ENCODE results near the gene GATAD2A. TPM values are rescaled to one million over a fixed set of nuclear protein-coding genes. Genes with fewer than 3 reads are reported as not detected.

GATAD2A gene
- total RNA-seq, 2 experiments from 2014 or later: 91.2 to 100 TPM

DNA sequence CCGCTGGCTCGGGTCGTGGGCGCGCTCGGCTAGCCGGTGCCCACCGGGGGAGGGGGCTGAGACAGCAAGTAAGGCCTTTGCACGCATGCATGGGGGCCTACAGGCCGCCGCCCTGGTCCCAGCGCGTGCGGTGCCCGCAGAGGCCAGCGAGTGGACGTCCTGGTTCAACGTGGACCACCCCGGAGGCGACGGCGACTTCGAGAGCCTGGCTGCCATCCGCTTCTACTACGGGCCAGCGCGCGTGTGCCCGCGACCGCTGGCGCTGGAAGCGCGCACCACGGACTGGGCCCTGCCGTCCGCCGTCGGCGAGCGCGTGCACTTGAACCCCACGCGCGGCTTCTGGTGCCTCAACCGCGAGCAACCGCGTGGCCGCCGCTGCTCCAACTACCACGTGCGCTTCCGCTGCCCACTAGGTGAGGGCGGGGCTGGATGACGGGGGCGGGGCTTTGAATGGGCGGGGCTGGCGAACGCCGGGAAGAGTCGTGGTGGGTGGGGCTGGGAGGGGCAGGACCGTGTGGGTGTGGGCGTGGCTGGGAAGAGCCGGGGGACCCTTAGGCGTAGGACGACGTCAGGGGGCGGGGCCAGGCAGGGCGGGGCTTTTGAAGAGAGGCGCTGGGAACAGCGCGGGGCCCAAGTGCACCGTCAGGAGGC lies 134.7 kb downstream of the GATAD2A start:
- Mint-ChIP-seq H3K36me3 (ENCODE audit: low read depth) (no peaks in the 10 kb centered on the region), H3K4me1 (ENCODE audit: low read depth) (peaks cover 33% of the 10 kb centered on the region), H3K4me3 (peak overlapping the region; percentile 62), H3K9me3 (no peaks in the 10 kb centered on the region), H3K27me3 (ENCODE audit: low read depth) (peaks cover 8% of the 10 kb centered on the region), H3K27ac (no peak overlapping the region)
- CTCF ChIA-PET: interaction anchor here (1.6 kb wide), 1 partner anchor 8 kb away, joined by 14 read pairs; no protein-coding TSS in a partner anchor
- DNase-seq: peak; percentile 77
- intact Hi-C loops (cut with micrococcal nuclease): loop anchor here (1.0 kb wide), 1 partner anchor 58 kb away; no protein-coding TSS in a partner anchor

DNA sequence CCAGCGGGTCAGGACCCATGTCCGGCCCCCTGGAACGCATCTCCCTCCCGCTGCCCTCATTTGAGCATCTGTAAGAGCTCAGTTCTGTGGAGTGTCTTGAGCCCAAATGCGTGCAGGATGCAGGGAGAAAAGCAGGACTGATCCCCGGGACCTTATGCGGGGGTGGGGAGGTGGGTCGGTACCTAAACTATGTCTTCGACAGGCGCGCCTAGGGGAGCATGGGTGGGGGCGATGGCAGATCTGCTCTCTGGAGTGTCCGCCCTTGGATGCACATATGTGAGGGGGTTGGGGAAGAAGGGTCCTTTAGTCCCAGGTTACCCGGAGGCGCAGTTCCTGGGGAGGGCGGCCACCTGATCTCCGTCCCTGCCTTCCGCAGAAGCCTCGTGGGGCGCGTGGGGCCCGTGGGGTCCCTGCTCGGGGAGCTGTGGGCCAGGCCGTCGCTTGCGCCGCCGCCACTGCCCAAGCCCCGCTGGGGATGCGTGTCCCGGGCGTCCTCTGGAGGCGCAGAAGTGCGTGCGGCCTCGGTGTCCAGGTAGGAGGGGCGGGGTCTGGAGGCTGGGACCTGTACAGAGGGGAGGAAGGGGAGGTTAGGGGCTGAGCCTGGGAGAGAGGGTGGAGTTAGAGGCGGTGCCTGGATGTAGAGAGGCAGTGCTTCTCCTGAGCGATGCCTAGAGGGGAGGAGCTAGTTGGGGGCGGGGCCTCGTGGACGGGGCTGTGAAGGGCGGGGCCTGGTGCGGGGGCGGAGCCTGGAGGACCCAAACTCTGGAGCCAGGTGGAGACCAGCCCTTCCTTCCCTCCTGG lies 135.4 kb downstream of the GATAD2A start:
- peak; percentile 87 for DNase-seq
- CTCF ChIA-PET: interaction anchor here (0.6 to 1.6 kb wide), 3 partner anchors 9 to 492 kb away, joined by 3 to 14 read pairs (median 6); no protein-coding TSS in a partner anchor
- H3K27ac Mint-ChIP-seq: no peak overlapping the region

DNA sequence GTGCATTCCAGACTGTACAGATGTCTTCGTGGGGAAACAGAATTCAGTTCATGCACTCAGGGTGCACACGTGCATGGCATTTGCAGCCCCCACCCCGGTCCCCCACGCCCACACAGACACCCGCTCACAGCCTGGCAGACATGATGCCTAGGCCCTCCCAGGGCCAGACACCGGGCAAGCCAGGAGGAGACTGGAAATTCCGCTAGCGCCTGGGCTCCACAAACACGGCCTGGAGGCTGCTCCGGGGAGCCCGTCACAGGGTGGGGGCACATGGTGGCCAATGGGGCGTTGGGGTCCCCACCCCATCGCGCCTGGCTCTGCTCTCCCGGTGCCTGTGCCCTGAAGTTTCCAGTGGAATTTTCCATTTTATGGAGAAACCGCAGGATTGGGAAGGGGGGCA lies 136.1 kb downstream of the GATAD2A start:
- Mint-ChIP-seq H3K4me1 (ENCODE audit: low read depth) (peaks cover 33% of the 10 kb centered on the region), H3K27ac (no peak overlapping the region), H3K36me3 (ENCODE audit: low read depth) (no peaks in the 10 kb centered on the region), H3K9me3 (no peaks in the 10 kb centered on the region), H3K4me3 (no peak overlapping the region), H3K27me3 (ENCODE audit: low read depth) (peaks cover 8% of the 10 kb centered on the region)
- intact Hi-C loops (cut with micrococcal nuclease): no loop called here
- DNase-seq: no peak
- CTCF ChIA-PET: interaction anchor here (0.6 to 1.6 kb wide), 3 partner anchors 9 to 493 kb away, joined by 3 to 14 read pairs (median 6); no protein-coding TSS in a partner anchor

More for the DNA sequence above, 135.4 kb downstream of the GATAD2A start:
- peaks cover 33% of the 10 kb centered on the region for H3K4me1 Mint-ChIP-seq (ENCODE audit: low read depth)
- intact Hi-C loops (cut with micrococcal nuclease): loop anchor here (1.0 kb wide), 1 partner anchor 57 kb away; no protein-coding TSS in a partner anchor
- H3K9me3 Mint-ChIP-seq: no peaks in the 10 kb centered on the region
- no peaks in the 10 kb centered on the region for H3K36me3 Mint-ChIP-seq (ENCODE audit: low read depth)
- peak overlapping the region; percentile 62 for H3K4me3 Mint-ChIP-seq
- peaks cover 8% of the 10 kb centered on the region for H3K27me3 Mint-ChIP-seq (ENCODE audit: low read depth)

DNA sequence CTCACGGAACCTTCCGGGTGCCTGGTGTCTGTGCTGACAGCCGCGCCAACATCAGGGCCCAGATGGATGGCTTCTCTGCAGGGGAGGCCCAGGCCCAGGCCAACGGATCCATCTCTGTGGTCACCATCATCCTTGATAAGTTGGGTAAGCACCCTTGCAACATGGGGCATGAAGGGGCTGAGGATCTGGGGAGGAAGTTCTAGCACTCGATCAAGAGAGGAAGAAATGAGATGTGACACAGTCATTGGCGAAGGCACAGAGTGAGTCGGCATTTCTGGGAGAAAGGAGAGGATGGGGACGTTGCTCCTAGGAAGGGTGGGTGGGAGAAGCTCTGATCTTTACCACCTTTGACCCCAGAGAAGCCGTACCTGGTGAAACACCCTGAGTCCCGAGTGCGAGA lies 137.0 kb downstream of the GATAD2A start:
- CTCF ChIA-PET: interaction anchor here (1.6 kb wide), 1 partner anchor 12 kb away, joined by 7 read pairs; no protein-coding TSS in a partner anchor
- no peak overlapping the region for H3K4me3 Mint-ChIP-seq
- H3K36me3 Mint-ChIP-seq (ENCODE audit: low read depth): no peaks in the 10 kb centered on the region
- H3K9me3 Mint-ChIP-seq: no peaks in the 10 kb centered on the region
- H3K27me3 Mint-ChIP-seq (ENCODE audit: low read depth): peaks cover 8% of the 10 kb centered on the region
- intact Hi-C loops (cut with micrococcal nuclease): no loop called here
- no peak overlapping the region for H3K27ac Mint-ChIP-seq
- no peak for DNase-seq
- peaks cover 30% of the 10 kb centered on the region for H3K4me1 Mint-ChIP-seq (ENCODE audit: low read depth)

- Mint-ChIP-seq H3K4me1 (ENCODE audit: low read depth) (peaks cover 26% of the 10 kb centered on the region), H3K9me3 (no peaks in the 10 kb centered on the region), H3K27ac (no peak overlapping the region), H3K36me3 (ENCODE audit: low read depth) (no peaks in the 10 kb centered on the region), H3K4me3 (no peak overlapping the region), H3K27me3 (ENCODE audit: low read depth) (peaks cover 8% of the 10 kb centered on the region)
- intact Hi-C loops (cut with micrococcal nuclease): no loop called here
- CTCF ChIA-PET: interaction anchor here (0.7 to 1.6 kb wide), 2 partner anchors 11 to 12 kb away, joined by 3 to 7 read pairs; no protein-coding TSS in a partner anchor
- DNase-seq: no peak
Measured at GRCh38 chr19:19543101-19543500, 137.6 kb downstream of the GATAD2A start.

DNA sequence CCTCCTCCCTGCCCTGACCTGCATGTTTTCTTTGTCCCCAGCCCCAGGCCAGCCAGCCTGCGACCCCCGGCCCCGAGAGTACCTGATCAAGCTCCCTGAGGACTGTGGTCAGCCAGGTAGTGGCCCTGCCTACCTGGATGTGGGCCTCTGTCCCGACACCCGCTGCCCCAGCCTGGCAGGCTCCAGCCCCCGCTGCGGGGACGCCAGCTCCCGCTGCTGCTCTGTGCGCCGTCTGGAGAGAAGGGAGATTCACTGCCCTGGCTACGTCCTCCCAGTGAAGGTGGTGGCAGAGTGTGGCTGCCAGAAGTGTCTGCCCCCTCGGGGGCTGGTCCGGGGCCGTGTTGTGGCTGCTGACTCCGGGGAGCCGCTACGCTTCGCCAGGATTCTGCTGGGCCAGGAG lies 138.2 kb downstream of the GATAD2A start:
- Mint-ChIP-seq H3K9me3 (no peaks in the 10 kb centered on the region), H3K27me3 (ENCODE audit: low read depth) (peaks cover 7% of the 10 kb centered on the region), H3K4me3 (no peak overlapping the region), H3K36me3 (ENCODE audit: low read depth) (no peaks in the 10 kb centered on the region), H3K4me1 (ENCODE audit: low read depth) (peaks cover 23% of the 10 kb centered on the region), H3K27ac (no peak overlapping the region)
- no peak for DNase-seq
- intact Hi-C loops (cut with micrococcal nuclease): no loop called here
- CTCF ChIA-PET: interaction anchor here (0.7 to 1.6 kb wide), 2 partner anchors 11 kb away, joined by 3 to 7 read pairs; no protein-coding TSS in a partner anchor

GRCh38 chr19:19544257-19544953 lies 138.9 kb downstream of the GATAD2A start:
- no peak overlapping the region for H3K27ac Mint-ChIP-seq
- H3K4me3 Mint-ChIP-seq: no peak overlapping the region
- CTCF ChIA-PET: interaction anchor here (1.6 kb wide), 1 partner anchor 10 kb away, joined by 7 read pairs; no protein-coding TSS in a partner anchor
- no peak for DNase-seq
- peaks cover 16% of the 10 kb centered on the region for H3K4me1 Mint-ChIP-seq (ENCODE audit: low read depth)
- intact Hi-C loops (cut with micrococcal nuclease): no loop called here
- peaks cover 3% of the 10 kb centered on the region for H3K27me3 Mint-ChIP-seq (ENCODE audit: low read depth)
- H3K9me3 Mint-ChIP-seq: no peaks in the 10 kb centered on the region
- H3K36me3 Mint-ChIP-seq (ENCODE audit: low read depth): no peaks in the 10 kb centered on the region

DNA sequence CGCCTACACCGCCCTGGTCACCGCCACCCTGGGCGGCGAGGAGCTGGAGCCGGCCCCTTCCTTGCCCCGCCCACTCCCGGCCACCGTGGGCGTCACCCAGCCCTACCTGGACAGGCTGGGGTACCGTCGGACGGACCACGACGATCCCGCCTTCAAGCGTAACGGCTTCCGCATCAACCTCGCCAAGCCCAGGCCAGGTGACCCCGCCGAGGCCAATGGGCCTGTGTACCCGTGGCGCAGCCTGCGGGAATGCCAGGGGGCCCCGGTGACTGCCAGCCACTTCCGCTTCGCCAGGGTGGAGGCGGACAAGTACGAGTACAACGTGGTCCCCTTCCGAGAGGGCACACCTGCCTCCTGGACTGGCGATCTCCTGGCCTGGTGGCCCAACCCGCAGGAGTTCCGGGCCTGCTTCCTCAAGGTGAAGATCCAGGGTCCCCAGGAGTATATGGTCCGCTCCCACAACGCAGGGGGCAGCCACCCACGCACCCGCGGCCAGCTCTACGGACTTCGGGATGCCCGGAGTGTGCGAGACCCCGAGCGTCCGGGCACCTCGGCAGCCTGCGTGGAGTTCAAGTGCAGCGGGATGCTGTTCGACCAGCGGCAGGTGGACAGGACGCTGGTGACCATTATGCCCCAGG lies 139.6 kb downstream of the GATAD2A start:
- Mint-ChIP-seq H3K27me3 (ENCODE audit: low read depth) (peaks cover 3% of the 10 kb centered on the region), H3K27ac (no peak overlapping the region), H3K9me3 (no peaks in the 10 kb centered on the region), H3K36me3 (ENCODE audit: low read depth) (no peaks in the 10 kb centered on the region), H3K4me3 (no peak overlapping the region), H3K4me1 (ENCODE audit: low read depth) (peaks cover 16% of the 10 kb centered on the region)
- CTCF ChIA-PET: interaction anchor here (1.2 kb wide), 1 partner anchor 9 kb away, joined by 6 read pairs; no protein-coding TSS in a partner anchor
- intact Hi-C loops (cut with micrococcal nuclease): no loop called here
- DNase-seq: no peak

GRCh38 chr19:19545707-19546106 lies 140.2 kb downstream of the GATAD2A start:
- H3K4me1 Mint-ChIP-seq (ENCODE audit: low read depth): peaks cover 14% of the 10 kb centered on the region
- H3K4me3 Mint-ChIP-seq: no peak overlapping the region
- no peak overlapping the region for H3K27ac Mint-ChIP-seq
- intact Hi-C loops (cut with micrococcal nuclease): no loop called here
- no peak for DNase-seq
- H3K36me3 Mint-ChIP-seq (ENCODE audit: low read depth): no peaks in the 10 kb centered on the region
- peaks cover under 1% of the 10 kb centered on the region for H3K27me3 Mint-ChIP-seq (ENCODE audit: low read depth)
- H3K9me3 Mint-ChIP-seq: no peaks in the 10 kb centered on the region
- CTCF ChIA-PET: interaction anchor here (1.1 to 1.2 kb wide), 2 partner anchors 9 to 98 kb away, joined by 4 to 6 read pairs; partner anchors contain the start of gene GMIP

GRCh38 chr19:19546751-19547162 lies 141.3 kb downstream of the GATAD2A start:
- no peaks in the 10 kb centered on the region for H3K9me3 Mint-ChIP-seq
- no peak for DNase-seq
- H3K27ac Mint-ChIP-seq: no peak overlapping the region
- intact Hi-C loops (cut with micrococcal nuclease): no loop called here
- H3K4me3 Mint-ChIP-seq: no peak overlapping the region
- no peaks in the 10 kb centered on the region for H3K27me3 Mint-ChIP-seq (ENCODE audit: low read depth)
- CTCF ChIA-PET: interaction anchor here (0.7 to 2.8 kb wide), 4 partner anchors 8 to 97 kb away, joined by 3 to 8 read pairs (median 5); partner anchors contain the start of gene GMIP
- H3K36me3 Mint-ChIP-seq (ENCODE audit: low read depth): no peaks in the 10 kb centered on the region
- peaks cover 8% of the 10 kb centered on the region for H3K4me1 Mint-ChIP-seq (ENCODE audit: low read depth)

- Mint-ChIP-seq H3K9me3 (no peaks in the 10 kb centered on the region), H3K36me3 (ENCODE audit: low read depth) (no peaks in the 10 kb centered on the region), H3K27me3 (ENCODE audit: low read depth) (no peaks in the 10 kb centered on the region), H3K27ac (no peak overlapping the region), H3K4me1 (ENCODE audit: low read depth) (no peaks in the 10 kb centered on the region), H3K4me3 (no peak overlapping the region)
- intact Hi-C loops (cut with micrococcal nuclease): no loop called here
- DNase-seq: no peak
- CTCF ChIA-PET: interaction anchor here (2.8 kb wide), 1 partner anchor 16 kb away, joined by 8 read pairs; no protein-coding TSS in a partner anchor
Measured at GRCh38 chr19:19547674-19548336, 142.3 kb downstream of the GATAD2A start.

Data from activated naive CD4-positive, alpha-beta T cell treated with anti-CD3 and anti-CD28 coated beads for 36 hours (primary cell).